ENCODE results near the gene ACKR2.

GRCh38 chr3:42849017-42849416 lies 39.8 kb downstream of the ACKR2 start:
- no peak for TF ChIP-seq POLR2A (IDR thresholded peaks at IDR 0.05)
- no peak for TF ChIP-seq CTCF (IDR thresholded peaks at IDR 0.05)
- TF ChIP-seq POLR2AphosphoS5 (IDR thresholded peaks at IDR 0.05) = no peak
- TF ChIP-seq EP300 (IDR thresholded peaks at IDR 0.05) = no peak

Measured in stomach (tissue), 4 donors.